ENCODE measurements around the gene EPC1.

GRCh38 chr10:32245760-32246159 is 101.2 kb downstream of the EPC1 start:
- TF ChIP-seq SUZ12 (IDR thresholded peaks at IDR 0.05; ENCODE audit: unreplicated experiment) (no peak), ZBTB11 (CRISPR knock-in tag; IDR thresholded peaks at IDR 0.05) (no peak), GABPA (IDR thresholded peaks at IDR 0.05; ENCODE audit: low read depth) (no peak), HCFC1 (IDR thresholded peaks at IDR 0.05; ENCODE audit: low read length) (no peak), SMC3 (IDR thresholded peaks at IDR 0.05; ENCODE audit: borderline replicate concordance, low read length) (no peak), ELK1 (IDR thresholded peaks at IDR 0.05; ENCODE audit: low read depth, low read length) (no peak), POLR2AphosphoS5 (IDR thresholded peaks at IDR 0.05; ENCODE audit: low read length) (no peak)

Data from GM12878 (cell line).